DOHH2 (cell line): ENCODE results near the gene NNAT.

Source experiments
- H3F3A ChIP-seq: fragments of 200-600 bp; sonication (generic), shearing (Covaris generic); 2 replicates; pipeline ENCODE4 v1.6.0; 2016; ENCODE audit warnings: antibody characterized with exemption, mild to moderate bottlenecking; ENCODE audit not compliant: control insufficient read depth, insufficient read depth
- H3K27ac ChIP-seq: fragments of 200-600 bp; sonication (generic); 2 replicates; pipeline ENCODE4 v1.5.1; 2014; ENCODE audit warnings: low read depth, mild to moderate bottlenecking, low read length, moderate library complexity
- H3K27me3 ChIP-seq: fragments of 200-600 bp; sonication (generic); 2 replicates; pipeline ENCODE4 v1.6.1; 2014; ENCODE audit warnings: mild to moderate bottlenecking, low read length, mixed read lengths; ENCODE audit not compliant: control insufficient read depth
- H3K36me3 ChIP-seq: fragments of 200-600 bp; sonication (generic); 2 replicates; pipeline ENCODE4 v1.6.1; 2014; ENCODE audit warnings: mild to moderate bottlenecking, low read length, moderate library complexity, mixed read lengths; ENCODE audit not compliant: control insufficient read depth
- H3K4me1 ChIP-seq: fragments of 200-600 bp; sonication (generic); 2 replicates; pipeline ENCODE4 v1.6.1; 2014; ENCODE audit warnings: mild to moderate bottlenecking, low read length, mixed read lengths; ENCODE audit not compliant: control insufficient read depth
- H3K4me2 ChIP-seq: fragments of 200-600 bp; sonication (generic); 2 replicates; pipeline ENCODE4 v1.6.0; 2014; ENCODE audit warnings: mild to moderate bottlenecking, low read length, moderate library complexity
- H3K4me3 ChIP-seq: fragments of 200-600 bp; sonication (generic); 2 replicates; pipeline ENCODE4 v1.5.1; 2014; ENCODE audit warnings: mild to moderate bottlenecking, low read length, mixed read lengths
- H3K79me2 ChIP-seq: fragments of 200-600 bp; sonication (generic); 2 replicates; pipeline ENCODE4 v1.6.1; 2014; ENCODE audit warnings: mild to moderate bottlenecking, low read length, mixed read lengths; ENCODE audit not compliant: control insufficient read depth
- H3K9me2 ChIP-seq: fragments of 200-600 bp; sonication (generic); replicated peaks from 2 replicates; pipeline ENCODE4 v1.6.1; 2014; ENCODE audit warnings: mild to moderate bottlenecking, low read length, mixed read lengths; ENCODE audit not compliant: control insufficient read depth
- H3K9me3 ChIP-seq: fragments of 200-600 bp; sonication (generic); 2 replicates; pipeline ENCODE4 v1.6.1; 2014; ENCODE audit warnings: antibody characterized with exemption, low read length, mixed read lengths; ENCODE audit not compliant: control insufficient read depth, insufficient read depth
- H4K20me1 ChIP-seq: fragments of 200-600 bp; sonication (generic); 2 replicates; pipeline ENCODE4 v1.6.0; 2014; ENCODE audit warnings: low read depth, mild to moderate bottlenecking, antibody characterized with exemption, low read length, moderate library complexity; ENCODE audit not compliant: control insufficient read depth, insufficient read depth
- EZH2phosphoT487 ChIP-seq: fragments of 200-600 bp; sonication (generic); IDR thresholded peaks from 2 replicates; pipeline ENCODE4 v1.6.1; 2017; ENCODE audit warnings: borderline replicate concordance, mild to moderate bottlenecking, antibody characterized with exemption, low read length, moderate library complexity, mixed read lengths
- TF ChIP-seq, protein P1 (sequence below): fragments of 200-600 bp; sonication (generic); IDR thresholded peaks from one replicate; pipeline ENCODE4 v1.5.1; 2014; ENCODE audit warnings: antibody characterized with exemption, mild to moderate bottlenecking, low read depth, low read length; ENCODE audit not compliant: poor library complexity, severe bottlenecking

Gene NNAT

DNA sequence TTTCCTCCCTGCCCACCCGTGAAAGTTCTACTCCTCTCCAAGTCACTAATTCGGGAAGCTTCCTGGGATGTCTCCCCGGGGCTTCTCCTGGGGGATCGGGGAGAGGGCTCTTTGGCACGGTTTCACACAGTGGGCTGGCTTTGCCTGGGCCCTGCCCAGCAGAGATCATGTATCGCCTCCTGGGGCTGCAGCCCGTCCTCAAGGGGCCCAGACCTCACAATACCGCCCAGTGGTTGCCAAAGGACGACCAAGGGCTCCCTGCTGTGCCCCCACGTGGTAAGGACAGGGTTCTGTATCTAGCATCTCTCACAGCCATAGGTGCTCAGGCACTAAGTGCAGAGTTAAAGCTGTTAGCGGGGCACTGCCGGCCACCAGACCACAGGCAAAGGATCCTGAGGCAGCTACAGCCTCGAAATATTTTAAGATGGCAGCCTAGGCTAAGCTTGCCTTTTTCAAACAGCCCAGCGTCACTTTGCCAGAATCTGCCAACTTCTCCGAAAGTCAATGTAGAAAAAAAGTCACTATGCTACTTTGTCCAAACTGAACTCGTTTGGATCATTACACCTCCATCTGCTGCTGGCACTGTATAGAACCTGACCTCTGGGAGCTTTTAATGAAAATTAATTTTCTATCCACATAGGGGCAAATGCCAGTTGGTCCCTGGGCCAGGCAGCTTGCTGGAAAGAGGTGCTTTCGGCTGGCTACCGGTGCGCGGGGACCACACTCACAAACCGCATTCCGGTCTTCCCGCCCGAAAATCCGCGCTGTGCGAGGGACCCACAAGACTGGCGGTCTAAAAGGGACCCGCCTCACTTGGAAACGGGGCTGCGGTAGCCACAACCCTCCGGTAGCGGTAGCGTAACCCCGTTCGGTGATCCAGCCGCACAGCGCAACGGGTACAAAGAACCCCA, 1.3 kb upstream of the NNAT start:
- Histone ChIP-seq H3K4me3 (no peak overlapping the region), H3K36me3 (0 out of 2 replicates have a peak, but pooled peaks cover 6% of the 10 kb centered on the region)

DNA sequence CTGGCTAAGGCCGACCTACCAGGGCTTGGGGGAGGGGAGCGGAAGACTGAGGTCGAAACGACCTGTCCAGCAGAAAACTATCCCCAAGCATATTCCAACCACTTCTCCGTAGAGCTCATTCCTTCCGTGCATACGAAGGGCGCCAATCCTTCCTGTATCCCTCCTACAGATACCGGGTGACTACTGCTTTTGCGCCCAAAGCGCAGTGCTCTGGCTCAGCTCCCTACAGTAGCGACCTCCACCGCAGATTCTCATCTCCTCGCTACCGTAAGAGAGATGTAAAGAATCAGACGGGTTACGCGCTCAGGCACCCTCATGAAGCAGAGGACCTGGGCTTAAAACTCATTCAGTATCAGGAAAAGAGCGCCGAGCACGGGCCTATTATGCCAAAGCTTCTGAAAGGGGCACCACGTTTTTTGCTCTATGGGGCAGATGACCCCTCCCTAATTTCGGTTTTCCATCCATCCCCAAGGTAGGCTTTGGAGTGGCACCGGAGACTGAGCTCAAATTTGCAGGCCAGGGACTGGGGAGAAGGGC, 563 bp upstream of the NNAT start:
- peaks cover 8% of the 10 kb centered on the region for H3K4me1 ChIP-seq
- no peaks in the 10 kb centered on the region for H3K9me3 ChIP-seq
- H3K27me3 ChIP-seq, result no peaks in the 10 kb centered on the region
- H3F3A ChIP-seq, result no peaks in the 10 kb centered on the region
- peaks cover 6% of the 10 kb centered on the region; the same call in 1 of the 2 replicates for H4K20me1 ChIP-seq
- H3K9me2 ChIP-seq, result no peaks in the 10 kb centered on the region
- H3K4me3 ChIP-seq, result no peak overlapping the region
- 0 out of 2 replicates have a peak, but pooled peaks cover 8% of the 10 kb centered on the region for H3K36me3 ChIP-seq
- peaks cover 56% of the 10 kb centered on the region for H3K79me2 ChIP-seq
- no peak for TF ChIP-seq EZH2phosphoT487
- TF ChIP-seq, protein P1, sequence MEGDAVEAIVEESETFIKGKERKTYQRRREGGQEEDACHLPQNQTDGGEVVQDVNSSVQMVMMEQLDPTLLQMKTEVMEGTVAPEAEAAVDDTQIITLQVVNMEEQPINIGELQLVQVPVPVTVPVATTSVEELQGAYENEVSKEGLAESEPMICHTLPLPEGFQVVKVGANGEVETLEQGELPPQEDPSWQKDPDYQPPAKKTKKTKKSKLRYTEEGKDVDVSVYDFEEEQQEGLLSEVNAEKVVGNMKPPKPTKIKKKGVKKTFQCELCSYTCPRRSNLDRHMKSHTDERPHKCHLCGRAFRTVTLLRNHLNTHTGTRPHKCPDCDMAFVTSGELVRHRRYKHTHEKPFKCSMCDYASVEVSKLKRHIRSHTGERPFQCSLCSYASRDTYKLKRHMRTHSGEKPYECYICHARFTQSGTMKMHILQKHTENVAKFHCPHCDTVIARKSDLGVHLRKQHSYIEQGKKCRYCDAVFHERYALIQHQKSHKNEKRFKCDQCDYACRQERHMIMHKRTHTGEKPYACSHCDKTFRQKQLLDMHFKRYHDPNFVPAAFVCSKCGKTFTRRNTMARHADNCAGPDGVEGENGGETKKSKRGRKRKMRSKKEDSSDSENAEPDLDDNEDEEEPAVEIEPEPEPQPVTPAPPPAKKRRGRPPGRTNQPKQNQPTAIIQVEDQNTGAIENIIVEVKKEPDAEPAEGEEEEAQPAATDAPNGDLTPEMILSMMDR, result no peak
- no peak overlapping the region for H3K4me2 ChIP-seq
- H3K27ac ChIP-seq, result no peak overlapping the region

More for the DNA sequence above, 1.3 kb upstream of the NNAT start:
- peaks cover under 1% of the 10 kb centered on the region; the same call in 1 of the 2 replicates for H3K4me1 ChIP-seq
- no peaks in the 10 kb centered on the region for H3K9me3 ChIP-seq
- peaks cover 48% of the 10 kb centered on the region for H3K79me2 ChIP-seq
- no peaks in the 10 kb centered on the region for H4K20me1 ChIP-seq
- no peak overlapping the region for H3K4me2 ChIP-seq
- H3K27me3 ChIP-seq, result no peaks in the 10 kb centered on the region
- no peak for TF ChIP-seq EZH2phosphoT487
- TF ChIP-seq, protein P1, result peak; percentile 9
- no peaks in the 10 kb centered on the region for H3K9me2 ChIP-seq
- no peak overlapping the region for H3K27ac ChIP-seq
- no peaks in the 10 kb centered on the region for H3F3A ChIP-seq

DNA sequence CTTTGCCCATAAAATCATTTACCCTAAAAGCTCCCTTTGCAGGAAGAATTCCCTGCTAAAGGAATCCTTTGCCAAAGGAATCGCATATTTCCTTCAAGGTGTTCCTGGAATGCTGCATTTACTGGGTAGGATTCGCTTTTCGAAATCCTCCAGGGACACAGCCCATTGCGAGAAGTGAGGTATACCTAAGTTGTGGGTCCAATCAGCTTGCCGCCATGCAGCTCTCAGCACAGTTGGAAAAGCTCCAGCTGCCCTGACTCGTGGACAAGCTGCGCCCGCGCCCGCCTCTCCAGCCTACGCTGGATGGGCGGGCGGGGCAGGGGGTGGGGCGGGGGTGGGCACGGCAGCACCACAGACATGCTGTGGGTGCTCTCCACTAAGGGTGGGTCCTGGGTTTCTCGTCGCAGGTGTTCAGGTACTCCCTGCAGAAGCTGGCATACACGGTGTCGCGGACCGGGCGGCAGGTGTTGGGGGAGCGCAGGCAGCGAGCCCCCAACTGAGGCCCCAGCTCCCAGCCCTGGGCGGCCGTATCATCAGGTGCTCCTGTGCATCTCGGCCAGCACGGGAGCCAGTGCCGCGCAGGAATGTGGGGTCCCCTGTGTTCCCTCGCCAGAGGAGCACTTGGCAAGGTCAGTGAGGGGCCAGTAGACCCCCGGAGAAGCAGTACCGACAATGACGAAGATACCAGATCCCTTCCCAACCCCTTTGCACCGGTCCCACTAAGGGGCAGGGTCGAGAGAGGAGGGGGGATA, 1.4 kb downstream of the NNAT start:
- TF ChIP-seq EZH2phosphoT487, result no peak
- TF ChIP-seq, protein P1, result no peak
- Histone ChIP-seq H3K4me1 (peaks cover 21% of the 10 kb centered on the region), H4K20me1 (peaks cover 10% of the 10 kb centered on the region; the same call in 1 of the 2 replicates)

More for the DNA sequence above, 1.4 kb downstream of the NNAT start:
- Histone ChIP-seq H3K9me3 (no peaks in the 10 kb centered on the region), H3K27ac (no peak overlapping the region), H3K27me3 (no peaks in the 10 kb centered on the region), H3K36me3 (0 out of 2 replicates have a peak, but pooled peaks cover 4% of the 10 kb centered on the region), H3K4me3 (no peak overlapping the region), H3F3A (no peaks in the 10 kb centered on the region), H3K9me2 (no peaks in the 10 kb centered on the region), H3K4me2 (no peak overlapping the region), H3K79me2 (peaks cover 75% of the 10 kb centered on the region)
